Measurements from ENCODE around the gene GPRC5B. TPM values are rescaled to one million over a fixed set of nuclear protein-coding genes. Genes with fewer than 3 reads are reported as not detected.

Gene GPRC5B
- 0.86 and 3.2 TPM in 2 replicates for total RNA-seq (2014; rRNA removed; shearing (Covaris generic))

DNA sequence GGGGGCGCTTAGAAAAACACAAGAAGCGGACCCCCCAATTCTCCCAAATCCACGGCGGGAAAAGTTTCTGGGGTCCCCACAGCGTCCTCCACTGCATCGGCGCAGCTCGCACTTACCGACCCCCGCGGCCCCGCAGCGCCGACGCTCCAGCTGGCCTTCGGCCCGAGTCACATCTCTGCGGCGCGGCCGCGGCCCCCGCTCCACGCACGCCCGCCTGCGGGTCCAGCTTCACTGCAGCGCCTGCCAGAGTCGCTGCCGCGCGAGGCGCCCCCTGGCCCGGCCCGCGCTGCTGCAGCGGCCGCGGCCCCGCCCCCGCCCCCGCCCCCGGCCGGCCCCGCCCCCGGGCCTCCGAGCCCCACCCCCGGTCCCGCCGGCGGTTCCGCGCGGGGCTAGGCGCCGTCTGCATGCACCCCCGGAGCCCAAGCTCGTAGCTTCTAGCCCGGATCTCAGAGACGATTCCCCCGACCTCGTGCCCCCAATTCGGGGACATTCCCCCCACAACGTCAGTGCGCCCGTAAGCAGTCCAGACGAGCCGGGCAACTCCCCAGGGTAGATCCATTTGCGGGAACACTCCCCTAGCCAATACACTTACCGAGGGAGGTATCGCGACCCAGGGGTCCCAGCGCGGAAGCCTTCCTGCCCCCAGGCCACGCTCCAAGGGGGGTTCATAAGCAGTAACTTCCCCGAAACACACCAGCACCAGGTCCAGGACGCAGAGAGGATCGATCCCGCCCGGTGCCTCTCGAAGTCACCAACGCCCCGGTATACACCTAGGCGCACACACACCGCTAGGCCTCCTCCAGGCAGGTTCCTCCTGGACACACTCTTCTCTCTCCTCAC, at the start of gene GPRC5B:
TSS of gene GPRC5B (minus strand) at position 238 of the 840 bp plus-strand sequence. CDS start 12,003 bp downstream, outside the sequence.
- DNase-seq (ENCODE audit: low read depth), result no peak

DNA sequence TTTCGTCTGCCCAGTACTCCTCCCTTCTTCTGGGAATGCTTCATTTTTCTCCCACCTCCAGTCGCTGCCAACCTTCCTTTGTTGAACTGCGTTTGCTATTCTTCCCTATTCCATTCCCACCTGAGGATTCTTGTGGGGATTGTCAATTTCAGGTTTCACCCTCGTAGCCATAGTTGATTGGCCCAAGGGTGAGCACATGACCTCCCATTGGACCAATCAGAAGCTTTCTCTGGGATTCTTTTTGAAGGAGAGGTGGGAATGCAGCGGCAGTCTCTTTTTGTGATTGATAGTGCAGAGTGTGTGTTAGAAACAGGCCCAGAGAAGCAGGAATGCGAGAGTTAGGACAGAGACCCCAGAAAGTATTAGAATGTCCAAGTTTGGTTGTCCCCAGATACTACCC, 49.1 kb upstream of the GPRC5B start:
- DNase-seq (ENCODE audit: low read depth), result no peak

- DNase-seq (ENCODE audit: low read depth), result no peak
Measured at GRCh38 chr16:19929062-19929511, 44.4 kb upstream of the GPRC5B start.

GRCh38 chr16:19928432-19928831, 43.8 kb upstream of the GPRC5B start:
- no peak for DNase-seq (ENCODE audit: low read depth)

DNA sequence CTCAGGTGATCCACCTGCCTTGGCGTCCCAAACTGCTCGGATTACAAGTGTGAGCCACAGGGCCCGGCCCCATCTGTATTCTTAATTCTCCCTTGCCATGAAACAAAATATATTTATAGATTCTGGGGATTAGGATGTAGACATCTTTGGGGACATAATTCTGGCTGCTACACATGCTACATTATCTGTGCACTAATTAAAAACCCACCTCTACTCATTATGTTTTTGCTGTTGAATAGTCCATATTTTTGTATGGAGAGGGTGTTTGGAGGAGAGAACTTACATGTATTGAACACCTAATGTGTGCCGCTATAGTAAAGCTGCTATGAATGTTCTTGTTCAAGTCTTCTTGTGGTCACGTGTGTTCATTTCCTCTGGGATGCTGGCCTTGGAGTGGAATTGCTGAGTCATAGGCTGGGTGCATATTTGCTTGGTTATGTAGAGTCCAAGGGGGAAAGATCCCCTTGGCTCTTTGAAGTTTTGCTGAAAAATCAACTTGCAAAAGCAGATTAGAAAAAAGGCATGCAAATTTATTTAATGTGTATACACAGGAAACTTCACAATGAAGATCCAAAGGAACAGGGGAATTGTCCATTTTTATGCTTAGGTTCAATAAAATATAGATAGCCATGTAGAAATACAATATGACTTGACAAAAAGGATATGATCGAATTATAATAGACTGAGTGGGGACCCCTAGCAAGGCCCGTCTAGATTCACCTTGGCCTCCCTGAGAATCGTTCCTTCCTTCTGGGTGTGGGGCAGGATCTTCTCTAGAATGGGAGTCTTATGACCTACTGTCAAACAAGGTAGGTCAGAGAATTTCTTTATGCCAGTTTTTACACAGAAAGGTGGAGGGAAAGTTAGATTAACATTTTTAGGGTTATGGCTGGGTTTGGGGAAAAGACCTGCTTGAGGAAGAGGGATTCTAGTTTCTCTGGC, 42.1 kb upstream of the GPRC5B start:
- peak; percentile 77 for DNase-seq (ENCODE audit: low read depth)

- no peak for DNase-seq (ENCODE audit: low read depth)
Measured at GRCh38 chr16:19923396-19923795, 38.7 kb upstream of the GPRC5B start.

GRCh38 chr16:19919142-19919541, 34.5 kb upstream of the GPRC5B start:
- DNase-seq (ENCODE audit: low read depth), result no peak

DNA sequence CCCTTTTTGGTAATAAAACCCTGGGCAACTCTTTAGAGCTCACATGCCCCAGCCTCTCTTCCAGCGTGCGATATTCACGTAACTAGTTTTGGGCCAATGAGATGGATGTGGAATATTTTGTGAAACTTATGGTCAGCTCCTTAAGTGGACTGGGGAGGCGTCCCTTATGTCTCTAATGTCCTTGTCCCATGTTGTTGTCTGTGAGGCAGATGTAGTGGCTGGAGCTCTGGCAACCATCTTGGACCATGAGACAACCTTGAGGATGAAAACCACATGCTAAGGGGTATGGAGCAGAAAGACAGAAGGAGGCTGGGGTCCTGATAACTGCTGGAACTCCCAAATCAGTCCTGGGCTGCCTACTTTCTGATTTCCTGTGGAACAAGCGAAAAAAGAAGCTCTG, 31.4 kb upstream of the GPRC5B start:
- no peak for DNase-seq (ENCODE audit: low read depth)

DNA sequence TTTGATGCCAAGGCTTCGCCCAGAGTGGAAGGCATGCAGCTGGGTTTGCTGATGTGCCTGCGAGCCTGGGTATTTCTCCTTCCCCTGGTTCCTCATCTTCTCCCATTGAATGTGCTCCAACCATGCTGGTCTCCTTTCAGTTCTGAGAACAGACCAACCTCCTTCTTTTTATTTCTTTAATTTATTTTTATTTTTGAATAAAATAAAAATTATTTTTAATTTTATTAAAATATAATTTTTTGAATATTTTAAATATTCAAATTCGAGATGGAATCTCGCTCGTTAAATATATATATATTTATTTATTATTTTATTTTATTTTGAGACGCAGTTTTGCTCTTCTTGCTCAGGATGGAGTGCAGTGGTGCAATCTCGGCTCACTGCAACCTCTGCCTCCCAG, 30.2 kb upstream of the GPRC5B start:
- no peak for DNase-seq (ENCODE audit: low read depth)

- peak; percentile 5 for DNase-seq (ENCODE audit: low read depth)
Measured at GRCh38 chr16:19913340-19913645, 28.6 kb upstream of the GPRC5B start.

GRCh38 chr16:19912455-19913339, 28.0 kb upstream of the GPRC5B start:
- peak; percentile 29 for DNase-seq (ENCODE audit: low read depth)

DNA sequence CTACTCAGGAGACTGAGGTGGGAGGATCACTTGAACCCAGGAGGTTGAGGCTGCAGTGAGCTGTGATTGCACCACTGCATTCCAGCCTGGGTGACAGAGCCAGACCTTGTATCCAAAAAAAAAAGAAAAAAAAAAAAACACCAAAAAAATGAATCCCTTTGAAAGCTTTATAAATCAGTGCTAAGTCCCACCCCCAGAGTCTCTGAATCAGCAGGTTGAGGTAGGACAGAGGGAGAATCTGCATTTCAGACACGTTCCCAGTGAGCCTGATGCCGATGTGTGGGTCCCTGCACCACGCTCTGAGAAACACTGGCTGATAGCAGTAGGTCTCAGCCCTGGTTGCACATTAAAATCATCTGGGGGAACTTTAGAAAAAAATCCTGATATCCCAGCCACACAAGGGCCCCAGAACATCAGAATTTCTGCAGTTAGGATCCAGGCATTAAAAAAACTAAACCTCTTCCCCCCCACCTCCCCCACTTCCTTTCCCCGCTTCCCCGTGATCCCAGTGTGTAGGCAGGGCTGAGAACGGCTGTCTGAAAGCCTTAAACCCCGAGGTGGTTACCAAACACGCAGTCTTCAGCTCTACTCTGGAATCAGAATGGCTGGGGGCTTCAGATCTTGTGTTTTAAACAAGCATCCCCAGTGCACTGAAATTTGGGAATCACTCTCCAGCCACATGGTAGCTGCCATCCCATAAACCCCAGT, 27.3 kb upstream of the GPRC5B start:
- DNase-seq (ENCODE audit: low read depth), result no peak

DNA sequence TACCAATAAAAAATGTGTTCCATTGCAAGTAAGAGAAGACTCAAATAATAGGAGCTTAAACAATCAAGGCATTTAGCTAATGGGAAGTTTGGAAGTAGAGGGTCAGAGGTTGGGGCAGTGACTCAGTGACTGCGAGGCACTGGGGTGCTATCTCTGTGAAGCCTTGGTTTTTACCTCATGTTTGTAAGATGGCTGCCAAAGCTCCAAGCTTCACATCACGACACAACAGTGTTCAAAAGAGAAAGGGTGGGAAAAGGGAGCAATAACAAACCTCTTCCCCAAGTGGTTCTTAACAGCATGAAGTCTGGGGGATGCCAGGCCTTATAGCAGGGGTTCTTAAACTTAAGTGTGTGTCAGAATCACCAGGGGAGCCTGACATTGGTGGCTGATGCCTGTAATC, 26.6 kb upstream of the GPRC5B start:
- DNase-seq (ENCODE audit: low read depth), result no peak

DNA sequence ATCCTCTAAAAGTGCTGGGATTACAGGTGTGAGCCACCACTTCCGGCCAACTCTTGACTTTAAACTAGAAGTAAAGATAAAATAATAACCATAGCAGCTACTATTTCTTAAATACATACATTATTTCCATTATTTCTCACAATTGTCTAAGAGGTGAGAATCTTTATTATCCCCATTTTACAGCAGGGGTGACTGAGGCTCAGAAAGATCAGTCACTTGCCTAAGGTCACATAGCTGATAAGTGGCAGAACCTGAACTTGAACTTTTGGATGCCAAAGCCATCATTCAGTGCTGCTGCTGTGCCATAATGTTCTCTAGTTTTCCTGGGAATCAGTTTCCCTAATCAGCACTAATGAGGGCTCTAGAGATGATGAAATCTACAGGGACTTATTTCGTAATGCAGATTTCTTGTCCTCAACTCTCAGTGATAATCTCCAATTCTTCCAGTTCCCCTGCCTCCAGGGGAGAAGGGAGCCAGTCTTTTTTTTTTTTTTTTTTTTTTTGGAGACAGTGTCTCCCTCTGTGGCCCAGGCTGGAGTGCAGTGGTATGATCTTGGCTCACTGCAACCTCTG, 25.2 kb upstream of the GPRC5B start:
- no peak for DNase-seq (ENCODE audit: low read depth)

GRCh38 chr16:19908921-19909320, 24.3 kb upstream of the GPRC5B start:
- no peak for DNase-seq (ENCODE audit: low read depth)

DNA sequence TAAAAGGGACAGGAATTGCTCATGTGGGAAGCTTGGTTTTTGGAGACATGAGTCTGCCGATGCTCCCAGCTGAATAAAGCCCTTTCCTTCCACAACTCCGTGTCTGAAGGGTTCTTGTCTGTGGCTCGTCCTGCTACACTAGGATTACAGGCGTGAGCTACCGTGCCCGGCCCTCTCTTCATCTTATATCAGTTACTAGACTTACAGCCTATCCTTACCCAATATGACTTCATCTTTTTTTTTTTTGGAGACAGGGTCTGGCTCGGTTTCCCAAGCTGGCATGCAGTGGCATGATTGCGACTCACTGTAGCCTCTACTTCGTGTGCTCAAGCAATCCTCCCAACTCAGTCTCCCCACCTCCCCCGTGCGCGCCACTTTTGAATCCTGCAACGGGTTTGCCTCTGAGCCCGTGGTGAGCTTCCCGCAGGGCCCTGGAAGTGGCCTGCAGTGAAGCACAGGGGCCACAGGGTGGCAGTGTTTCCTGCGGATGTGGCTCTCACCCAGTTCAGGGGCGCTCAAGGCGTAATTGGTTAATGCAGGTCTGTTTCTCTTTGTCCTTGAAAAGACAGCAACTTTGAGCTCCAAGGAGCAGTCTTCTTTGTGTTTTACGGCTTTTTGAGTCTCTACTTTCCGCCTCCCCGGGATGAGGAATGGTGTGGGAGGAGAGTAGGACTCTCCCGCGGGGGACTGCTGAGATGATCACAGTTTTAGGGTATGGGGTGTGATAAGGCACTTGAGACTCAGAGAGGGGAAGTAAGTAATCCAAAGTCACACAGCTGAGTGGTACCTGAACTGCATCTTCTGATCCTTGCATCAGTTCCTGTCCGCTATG, 22.7 kb upstream of the GPRC5B start:
- peak; percentile 57 for DNase-seq (ENCODE audit: low read depth)

- DNase-seq (ENCODE audit: low read depth), result no peak
Measured at GRCh38 chr16:19901164-19901563, 16.5 kb upstream of the GPRC5B start.

DNA sequence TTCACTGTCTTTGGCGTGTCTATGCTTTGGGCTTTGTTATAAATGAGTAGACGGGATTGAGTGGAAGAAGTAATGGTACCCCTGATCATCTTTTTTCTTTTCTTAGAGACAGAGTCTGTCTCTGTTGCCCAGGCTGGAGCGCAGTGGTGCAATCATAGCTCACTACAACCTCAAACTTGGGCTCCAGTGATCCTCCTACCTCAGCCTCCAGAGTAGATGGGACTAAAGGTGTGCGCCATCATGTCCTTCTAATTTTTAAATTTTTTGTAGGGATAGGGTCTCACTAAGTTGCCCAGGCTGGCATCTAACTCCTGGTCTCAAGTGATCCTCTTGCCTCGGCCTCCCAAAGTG, 14.9 kb upstream of the GPRC5B start:
- no peak for DNase-seq (ENCODE audit: low read depth)

GRCh38 chr16:19898924-19899604, 14.4 kb upstream of the GPRC5B start:
- peak; percentile 53 for DNase-seq (ENCODE audit: low read depth)
